Activated effector memory CD4-positive, alpha-beta T cell treated with Interleukin-2 at 50 U/mL for 16 hours (primary cell): ENCODE measurements around the gene ASIC3.
"Not testable (repeated sequence)": the region's sequence is repeated elsewhere in the genome, so short reads cannot be mapped to it uniquely, and the experiment has no call there.

Experiments
- DNase-seq: peaks from one replicate; pipeline ENCODE4 v3.0.0-alpha.2; 2020

The ASIC3 gene

DNA sequence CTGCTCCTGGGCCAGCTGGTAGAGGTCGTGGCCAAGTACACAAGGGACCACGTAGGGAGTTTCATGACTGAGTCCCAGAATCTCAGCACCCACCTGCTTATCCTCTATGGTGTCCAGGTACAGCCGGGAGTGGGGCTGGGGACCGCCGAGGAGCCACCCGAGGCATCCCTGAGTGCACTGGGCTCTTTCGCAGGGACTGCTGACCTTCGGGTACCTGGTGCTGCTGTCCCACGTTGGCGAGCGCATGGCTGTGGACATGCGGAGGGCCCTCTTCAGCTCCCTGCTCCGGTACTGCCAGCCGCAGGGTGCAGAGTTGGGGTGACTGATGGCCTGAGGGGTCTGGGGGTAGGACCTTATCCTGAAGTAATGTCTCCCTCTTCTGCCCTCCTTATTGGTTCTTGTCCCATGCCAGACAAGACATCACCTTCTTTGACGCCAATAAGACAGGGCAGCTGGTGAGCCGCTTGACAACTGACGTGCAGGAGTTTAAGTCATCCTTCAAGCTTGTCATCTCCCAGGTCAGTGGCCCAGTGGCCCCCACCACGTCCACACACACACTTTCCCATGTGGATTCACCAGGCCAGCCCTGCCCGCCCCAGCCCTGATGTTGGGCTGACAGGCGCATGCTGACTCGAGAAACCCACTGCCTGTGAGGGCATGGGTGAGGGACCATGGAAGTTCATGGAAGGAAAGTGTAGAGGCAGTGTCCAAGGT, 13.9 kb upstream of the ASIC3 start:
- no peak for DNase-seq

DNA sequence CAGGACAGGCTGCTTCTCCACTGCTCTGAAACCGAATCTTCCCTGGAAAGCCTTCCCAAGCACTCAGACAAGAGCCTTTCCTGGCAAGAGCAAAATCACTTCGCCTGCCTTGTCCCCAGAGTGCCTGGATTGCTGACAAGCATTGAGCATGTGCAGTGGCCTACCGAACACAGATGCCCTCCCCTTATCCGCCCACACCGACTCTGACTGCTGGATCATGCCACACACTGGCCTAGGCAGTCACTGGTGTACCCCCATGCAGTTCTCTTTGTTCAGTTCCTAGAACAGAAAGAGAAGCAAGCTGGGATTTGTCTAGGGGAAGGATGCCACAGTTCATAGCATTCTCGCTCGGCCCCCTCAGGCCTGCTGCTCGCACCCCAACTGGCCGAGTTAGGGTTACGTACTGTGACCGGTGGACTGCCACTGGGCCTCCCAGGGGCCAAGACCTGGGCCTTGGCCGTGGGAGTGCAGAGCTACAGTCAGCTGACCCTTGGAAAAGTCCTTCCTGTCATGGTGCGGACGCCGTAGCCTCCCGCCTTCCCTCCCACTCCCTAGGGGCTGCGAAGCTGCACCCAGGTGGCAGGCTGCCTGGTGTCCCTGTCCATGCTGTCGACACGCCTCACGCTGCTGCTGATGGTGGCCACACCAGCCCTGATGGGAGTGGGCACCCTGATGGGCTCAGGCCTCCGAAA, 13.2 kb upstream of the ASIC3 start:
- no peak for DNase-seq

DNA sequence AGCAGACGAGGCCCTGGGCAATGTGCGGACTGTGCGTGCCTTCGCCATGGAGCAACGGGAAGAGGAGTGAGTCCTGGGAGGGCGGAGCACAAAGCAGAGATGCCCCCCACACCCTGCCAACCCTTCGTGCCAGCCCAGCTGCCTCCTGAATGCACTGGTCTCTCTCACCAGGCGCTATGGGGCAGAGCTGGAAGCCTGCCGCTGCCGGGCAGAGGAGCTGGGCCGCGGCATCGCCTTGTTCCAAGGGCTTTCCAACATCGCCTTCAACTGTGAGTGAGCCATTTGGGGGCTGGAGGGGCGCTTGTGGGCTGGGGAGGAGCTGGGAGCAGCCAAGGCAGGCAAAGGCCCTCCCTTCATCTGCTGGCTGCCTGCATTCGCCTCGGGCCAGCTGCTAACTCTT, 12.4 kb upstream of the ASIC3 start:
- DNase-seq, result no peak

DNA sequence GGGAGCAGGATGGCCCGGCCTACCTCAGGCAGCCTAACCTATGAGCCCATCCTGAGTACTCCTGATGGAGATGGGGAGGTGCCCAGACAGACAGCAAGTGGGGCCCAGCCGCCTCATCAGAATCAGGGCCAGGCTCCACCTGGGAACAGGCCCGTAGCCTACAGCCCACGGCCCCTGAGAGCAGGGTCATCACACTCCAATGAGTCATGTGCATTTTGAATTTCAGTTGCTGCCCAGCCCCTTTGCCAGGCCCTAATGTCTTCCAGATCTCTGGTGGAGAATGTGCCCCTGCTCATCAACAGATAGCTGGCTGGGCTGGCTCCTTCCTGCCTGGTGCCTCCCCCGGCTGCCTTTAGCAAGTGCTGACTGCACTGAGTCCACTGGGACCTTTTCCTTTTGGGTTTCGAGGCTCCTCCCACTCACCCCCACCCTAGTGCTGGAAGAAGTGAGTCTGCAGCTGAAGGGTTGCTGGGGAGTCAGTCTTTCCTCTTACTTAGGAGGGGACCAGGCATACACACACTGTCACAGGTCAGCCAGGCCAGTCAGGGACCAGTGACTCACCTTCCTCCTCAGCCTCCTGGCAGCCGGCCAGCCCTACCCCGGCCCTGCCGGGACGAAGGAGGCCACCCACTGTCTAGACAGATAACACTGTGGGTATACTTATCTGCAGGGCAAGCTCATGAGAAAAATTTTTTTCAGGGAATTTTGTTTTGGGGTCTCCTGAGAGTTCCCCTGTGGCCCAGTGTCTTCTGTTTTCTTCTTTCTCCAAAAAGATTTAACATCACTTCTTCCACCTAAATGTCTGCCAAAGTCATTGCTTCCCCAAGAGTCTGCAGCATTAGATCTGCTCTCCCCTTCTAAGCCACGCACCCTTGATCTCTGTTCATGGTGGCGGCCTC, 9.1 kb upstream of the ASIC3 start:
- DNase-seq, result no peak

DNA sequence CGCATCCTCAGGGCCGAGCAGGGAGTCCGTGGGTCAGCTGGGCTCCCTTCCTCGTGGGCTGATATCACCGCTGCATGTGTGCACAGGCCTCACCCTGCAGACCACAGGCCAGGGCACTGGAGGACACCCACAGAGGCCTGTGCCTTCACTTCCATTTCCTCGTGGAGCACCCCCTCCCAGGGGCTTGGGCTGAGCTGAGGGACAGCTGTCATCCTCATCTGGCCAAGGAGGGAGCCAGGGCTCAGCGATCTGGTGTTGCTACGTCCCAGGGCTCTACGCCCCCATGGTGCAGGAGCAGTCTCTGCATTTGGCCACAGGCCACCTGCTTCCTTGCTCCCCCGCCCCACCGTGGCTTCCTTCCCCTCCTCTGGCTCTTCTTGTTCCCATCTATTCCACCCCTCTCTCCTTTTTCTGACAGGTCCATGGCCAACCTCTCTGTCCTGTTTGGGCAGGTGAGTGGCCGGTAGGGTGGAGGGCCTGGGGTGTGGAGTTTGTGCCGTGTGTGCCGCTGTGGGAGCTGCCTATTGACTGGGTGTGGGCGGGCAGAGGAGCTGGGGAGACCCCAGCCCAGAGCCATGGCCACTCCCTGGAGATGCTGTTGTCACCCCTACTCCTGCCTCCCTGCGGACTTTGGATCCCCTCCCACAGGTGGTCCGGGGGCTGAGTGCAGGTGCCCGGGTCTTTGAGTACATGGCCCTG, 8.3 kb upstream of the ASIC3 start:
- DNase-seq, result no peak

DNA sequence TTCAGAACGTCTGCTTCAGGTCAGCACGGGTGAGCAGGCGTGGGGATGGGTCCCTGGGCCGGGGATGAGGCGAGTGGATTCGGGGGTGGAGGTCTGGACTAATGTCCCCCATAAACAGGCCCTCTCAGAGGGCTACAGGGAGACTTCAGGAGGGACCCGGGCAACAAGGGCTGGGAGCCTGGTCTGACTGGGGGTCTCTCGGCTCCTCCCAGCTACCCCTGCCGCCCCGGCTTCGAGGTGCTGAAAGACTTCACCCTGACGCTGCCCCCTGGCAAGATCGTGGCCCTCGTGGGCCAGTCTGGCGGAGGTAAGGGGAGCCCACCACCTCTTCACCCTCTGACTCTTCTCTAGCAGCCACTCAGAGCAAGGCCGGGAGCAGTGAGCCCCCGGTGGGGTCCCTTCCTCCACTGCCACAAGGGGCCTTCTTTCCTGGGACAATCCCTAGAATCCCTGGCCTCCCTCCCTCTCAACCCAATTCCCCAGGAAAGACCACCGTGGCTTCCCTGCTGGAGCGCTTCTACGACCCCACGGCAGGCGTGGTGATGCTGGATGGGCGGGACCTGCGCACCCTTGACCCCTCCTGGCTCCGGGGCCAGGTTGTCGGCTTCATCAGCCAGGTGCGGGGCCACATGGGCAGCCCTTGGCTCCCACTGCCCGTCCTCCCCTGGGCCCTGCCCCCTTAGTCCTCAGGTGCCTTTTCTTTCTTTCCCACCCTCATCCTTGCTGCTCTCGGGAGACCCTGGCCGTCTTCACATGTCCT, 7.5 kb upstream of the ASIC3 start:
- no peak for DNase-seq

DNA sequence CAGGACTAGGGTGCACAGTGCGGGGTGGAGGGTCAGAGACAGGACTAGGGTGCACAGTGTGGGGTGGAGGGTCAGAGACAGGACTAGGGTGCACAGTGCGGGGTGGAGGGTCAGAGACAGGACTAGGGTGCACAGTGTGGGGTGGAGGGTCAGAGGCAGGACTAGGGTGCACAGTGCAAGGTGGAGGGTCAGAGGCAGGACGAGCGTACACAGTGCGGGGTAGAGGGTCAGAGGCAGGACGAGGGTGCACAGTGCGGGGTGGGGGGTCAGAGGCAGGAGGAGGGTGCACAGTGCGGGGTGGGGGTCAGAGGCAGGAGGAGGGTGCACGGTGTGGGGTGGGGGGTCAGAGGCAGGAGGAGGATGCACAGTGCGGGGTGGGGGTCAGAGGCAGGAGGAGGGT, 4.9 kb upstream of the ASIC3 start:
- not testable (repeated sequence) for DNase-seq

DNA sequence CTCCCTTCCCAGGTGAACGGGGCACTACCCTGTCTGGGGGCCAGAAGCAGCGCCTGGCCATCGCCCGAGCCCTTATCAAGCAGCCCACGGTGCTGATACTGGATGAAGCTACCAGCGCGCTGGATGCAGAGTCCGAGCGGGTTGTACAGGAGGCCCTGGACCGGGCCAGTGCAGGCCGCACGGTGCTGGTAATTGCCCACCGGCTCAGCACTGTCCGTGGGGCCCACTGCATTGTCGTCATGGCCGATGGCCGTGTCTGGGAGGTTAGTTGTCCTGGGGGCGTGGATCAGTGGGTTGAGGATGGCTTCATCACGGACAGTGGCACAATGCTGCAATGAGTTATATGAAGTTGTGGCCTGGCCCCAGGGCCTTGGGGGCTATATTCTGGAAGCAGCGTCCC, 4.4 kb upstream of the ASIC3 start:
- no peak for DNase-seq

DNA sequence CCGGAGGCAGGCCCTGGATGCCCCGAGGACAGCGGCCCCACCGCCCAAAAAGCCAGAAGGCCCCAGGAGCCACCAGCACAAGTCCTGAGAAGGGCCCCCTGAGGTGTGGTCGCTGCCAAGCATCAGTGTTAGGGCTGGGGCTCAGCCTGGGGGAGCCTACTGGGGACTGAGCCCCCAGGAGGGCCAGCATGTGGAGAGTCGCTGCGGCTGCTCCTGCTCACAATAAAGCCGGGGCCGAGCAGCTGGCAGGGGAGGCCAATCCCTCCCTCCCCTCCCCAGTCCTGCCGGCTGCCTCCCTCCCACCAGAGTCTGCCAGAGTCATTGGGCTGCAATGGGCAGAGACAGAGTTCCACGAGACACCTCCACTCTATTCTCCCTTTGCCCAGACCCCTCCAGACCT, 3.1 kb upstream of the ASIC3 start:
- DNase-seq, result no peak

DNA sequence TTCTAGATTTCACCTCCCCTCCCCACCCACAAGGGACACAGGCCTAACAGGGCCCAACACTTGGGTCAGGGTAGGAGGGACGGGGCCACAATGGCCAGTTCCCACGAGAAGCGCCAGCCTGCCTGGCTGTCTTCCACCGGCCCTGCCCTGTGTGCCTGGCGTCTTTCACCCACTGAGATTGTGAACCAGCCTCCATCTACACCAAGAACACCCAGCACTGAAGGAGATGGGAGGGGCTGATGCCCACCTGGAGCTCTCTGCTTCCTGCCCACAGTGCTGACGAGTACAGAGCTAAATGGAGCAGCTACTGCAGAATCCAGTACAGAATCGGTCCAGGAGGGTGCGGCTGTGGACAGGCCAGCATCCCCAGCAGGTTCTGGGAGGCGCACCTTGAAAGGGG, 2.4 kb upstream of the ASIC3 start:
- no peak for DNase-seq

DNA sequence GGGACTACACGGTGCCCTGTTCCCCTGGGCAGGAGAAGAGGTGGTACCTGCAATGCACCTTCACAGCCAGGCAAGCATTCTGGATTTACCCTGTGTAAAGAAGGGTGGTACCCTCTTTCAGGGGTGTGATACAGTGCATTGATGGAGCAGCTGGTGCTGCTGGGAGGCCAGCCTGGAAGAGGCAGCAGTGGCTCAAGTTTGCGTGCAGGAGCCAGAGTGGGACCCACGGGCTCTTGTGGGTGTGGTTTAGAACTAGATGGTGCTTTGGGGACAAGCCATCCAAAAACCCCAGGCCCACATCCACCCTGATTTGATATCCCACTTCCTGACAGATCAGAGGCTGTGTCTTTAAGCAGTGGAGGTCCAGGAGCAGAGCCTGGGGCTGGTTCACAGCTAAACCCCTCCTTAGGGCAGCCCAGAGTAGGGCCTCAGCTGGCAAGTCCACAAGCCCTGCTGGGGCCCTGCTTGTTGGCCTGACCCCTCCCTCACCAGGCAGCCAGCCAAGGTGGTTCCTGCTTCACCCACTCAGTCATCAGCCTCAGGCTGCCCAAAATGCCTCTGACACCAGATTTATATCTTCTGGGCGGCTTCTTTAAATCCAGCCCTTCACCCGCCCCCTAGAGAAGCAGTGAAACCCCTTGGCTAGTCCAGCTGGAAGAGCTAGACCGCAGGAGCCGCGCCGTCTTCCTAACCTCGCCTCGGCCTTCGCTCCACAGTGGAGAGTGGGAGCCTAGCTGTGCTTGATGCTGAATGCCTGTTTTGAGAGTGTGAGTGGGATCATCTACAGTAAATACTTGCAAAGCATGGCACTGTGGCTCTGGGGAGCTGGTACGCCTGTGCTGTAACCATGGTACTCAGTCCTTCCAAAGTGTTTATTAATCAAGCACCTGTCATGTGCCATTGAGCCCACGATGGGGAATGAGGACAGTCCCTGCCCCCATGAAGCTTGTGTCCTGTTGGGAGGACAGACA, 1.4 kb upstream of the ASIC3 start:
- DNase-seq, result no peak

DNA sequence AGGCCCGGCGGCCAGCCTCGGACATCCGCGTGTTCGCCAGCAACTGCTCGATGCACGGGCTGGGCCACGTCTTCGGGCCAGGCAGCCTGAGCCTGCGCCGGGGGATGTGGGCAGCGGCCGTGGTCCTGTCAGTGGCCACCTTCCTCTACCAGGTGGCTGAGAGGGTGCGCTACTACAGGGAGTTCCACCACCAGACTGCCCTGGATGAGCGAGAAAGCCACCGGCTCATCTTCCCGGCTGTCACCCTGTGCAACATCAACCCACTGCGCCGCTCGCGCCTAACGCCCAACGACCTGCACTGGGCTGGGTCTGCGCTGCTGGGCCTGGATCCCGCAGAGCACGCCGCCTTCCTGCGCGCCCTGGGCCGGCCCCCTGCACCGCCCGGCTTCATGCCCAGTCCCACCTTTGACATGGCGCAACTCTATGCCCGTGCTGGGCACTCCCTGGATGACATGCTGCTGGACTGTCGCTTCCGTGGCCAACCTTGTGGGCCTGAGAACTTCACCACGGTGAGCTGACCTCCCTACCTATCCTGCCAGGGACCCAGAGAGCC, 656 bp downstream of the ASIC3 start:
- no peak for DNase-seq

DNA sequence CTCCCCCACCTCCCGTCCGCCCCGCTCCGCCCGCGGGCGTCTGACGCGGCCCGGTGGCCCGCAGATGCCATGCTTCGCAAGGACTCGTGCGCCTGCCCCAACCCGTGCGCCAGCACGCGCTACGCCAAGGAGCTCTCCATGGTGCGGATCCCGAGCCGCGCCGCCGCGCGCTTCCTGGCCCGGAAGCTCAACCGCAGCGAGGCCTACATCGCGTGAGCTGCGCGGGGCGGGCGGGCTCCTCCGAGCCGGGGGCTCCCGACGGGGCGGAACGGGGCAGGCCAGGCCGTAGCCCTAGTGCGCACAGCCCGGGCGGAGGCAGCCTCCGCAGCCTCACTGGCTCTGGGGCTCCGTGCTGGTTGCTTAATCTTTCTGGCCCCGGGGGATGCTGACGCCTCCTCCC, 2.8 kb downstream of the ASIC3 start:
- DNase-seq, result peak; percentile 35

DNA sequence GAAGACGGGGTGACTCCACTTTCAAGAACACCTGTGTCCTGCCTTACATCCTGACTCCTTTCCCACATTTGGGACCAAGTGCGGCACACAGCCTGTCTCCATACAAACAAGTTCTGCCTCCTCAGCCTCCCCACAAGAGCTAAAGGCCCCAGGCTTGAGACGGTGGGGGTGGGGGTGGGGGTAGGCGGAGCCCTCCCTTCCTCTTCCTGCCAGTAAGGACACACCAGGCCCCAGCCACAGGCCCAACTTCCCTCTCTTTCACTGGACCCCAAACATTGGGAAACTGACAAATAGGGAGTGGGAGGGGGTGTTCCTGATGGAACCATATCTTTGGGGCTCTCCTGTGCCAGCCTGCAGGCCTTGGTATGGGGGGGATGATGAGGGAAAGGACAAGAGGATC, 4.8 kb downstream of the ASIC3 start:
- no peak for DNase-seq

DNA sequence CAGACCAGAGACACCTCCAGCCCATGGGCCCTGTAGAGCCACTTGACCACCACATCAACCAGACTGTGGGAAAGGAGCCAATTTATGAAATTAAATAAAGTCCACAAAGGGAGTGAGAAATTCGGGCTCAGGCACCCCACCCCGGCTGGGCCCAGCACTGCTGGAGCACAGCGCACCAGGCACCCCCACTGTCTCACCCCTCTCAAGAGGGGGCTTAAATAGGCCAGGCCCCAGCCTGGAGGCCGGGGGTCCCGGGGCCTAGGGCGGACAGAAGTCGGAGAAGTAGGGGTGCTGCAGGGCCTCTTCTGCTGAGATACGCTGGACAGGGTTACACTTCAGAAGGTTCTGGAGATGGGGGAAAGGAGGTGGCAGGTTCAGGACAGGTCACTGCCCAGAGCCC, 5.4 kb downstream of the ASIC3 start:
- no peak for DNase-seq

DNA sequence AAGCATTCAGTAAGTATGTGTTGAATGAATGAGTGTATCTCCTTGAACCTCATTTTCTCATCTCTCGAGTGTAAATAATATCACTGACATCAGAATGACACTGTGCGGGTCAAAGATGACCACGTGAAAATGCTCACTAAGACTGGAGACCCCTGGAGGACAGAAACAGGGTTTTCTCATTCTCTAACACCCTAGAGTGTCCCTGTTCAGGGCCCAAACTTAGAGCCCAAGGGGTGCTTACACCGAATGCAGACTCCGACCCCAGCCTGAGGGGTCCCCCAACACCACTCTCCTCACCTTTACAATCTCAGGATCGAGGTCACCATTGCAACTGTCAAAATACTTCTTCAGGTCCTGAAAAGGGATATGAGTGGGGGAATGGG, 7.9 kb downstream of the ASIC3 start:
- DNase-seq, result no peak

DNA sequence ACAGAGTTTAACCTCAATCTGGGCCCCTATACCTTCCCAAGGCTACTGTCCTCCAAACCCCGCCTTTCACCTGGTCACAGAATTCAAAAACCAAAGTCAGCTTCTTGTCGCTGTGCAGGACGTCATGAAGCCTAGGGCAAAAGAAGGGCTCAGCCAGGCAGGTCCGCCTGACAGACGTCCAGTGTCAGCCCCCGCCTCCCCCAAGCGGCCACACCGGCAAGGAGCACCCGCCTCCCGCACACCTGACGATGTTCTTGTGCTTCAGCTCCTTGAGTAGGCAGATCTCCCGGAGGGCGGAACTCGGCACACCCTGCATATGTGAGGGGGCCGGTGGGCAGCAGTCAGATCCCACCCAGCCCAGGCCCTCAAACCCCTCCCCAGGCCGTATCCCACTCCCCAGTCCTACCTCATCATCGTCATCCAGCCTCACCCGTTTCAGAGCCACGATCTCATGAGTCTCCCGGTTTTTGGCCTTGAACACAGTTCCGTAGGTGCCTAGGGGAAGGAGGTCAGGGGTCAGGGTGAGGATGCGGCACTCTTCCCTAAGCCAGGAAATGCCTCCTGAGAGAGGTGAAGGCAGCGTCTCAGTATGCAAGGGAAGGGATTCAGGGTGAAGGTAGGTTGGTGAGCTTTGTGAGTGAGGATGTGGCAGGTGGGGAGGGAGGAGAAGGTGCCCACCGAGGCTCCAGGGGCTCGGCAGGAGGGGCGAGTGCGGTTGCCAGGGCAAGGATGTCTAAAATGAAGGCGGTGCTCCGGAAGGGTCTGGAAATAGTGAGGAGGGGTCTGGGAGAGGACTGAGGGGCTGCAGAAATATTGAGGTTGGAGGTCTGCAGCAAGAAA, 8.6 kb downstream of the ASIC3 start:
- no peak for DNase-seq

DNA sequence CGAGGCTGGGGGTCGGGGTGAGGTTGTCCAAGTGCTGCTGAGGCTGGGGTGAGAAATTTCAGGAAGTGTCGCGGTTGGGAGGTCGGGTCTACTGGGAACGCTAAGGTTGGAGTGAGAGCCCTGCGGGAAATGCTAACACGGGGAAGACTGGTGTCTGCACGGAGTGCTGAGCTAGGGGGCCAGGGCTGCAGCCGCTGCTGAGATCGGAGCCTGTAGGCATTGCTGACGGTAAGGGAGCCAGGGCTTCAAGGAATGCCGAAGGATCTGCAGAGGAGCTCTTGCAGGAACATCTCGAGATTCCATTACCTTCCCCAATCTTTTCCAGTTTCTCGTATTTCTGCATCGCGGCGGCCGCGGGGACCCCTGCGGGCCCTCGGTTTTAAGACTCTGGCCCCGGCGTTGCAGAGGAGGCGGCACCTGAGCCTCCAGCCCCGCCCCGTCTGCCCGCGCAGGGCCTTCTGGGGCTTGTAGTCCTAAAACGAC, 9.2 kb downstream of the ASIC3 start, which contains the start of gene CDK5:
CDK5 (minus strand) TSS at position 392 of the 483 bp plus-strand sequence; CDS start at position 343, 49 bp downstream.
- DNase-seq, result no peak

DNA sequence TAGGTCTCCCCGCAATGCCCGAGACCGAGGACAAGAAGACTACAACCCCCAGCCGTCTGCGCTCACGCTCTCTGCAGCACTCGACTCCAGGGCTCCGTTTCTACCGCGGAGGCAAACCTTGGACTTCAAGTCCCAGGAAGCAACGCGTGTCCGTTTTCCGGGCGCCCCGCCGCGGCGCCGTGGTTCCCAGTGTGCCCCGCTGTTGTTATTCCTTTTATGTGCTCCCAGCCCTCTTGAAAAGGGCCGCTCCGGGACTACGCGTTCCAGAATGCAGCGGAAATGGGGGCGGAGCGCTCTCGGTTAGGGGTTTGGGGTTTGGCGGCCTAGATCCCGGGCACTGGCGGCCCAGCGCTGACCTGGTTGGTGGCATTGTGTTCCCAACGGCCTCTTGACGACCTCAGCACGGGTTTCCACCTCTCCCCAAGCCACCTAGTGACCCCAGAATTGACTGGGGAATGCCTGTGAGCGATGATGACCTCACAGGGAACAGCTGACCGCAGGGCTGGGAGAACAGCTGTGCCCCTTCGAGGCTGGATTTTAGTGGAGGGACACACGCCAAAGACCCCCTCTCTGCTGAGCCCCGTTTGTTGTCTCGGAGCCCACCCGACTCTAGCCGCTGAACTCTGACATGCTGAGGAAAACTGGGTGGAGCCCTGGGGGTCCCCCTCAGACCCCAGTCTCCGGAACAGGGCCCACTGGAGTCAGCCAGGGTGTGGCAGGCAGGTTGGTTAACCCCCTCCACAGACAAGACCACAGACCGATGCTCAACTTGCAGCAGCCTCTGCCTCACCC, 9.9 kb downstream of the ASIC3 start:
- DNase-seq, result peak; percentile 96
